ENCODE results near the gene CCDC88B. TPM values are rescaled to one million over a fixed set of nuclear protein-coding genes. Genes with fewer than 3 reads are reported as not detected.

The CCDC88B gene
- total and polyA plus RNA-seq, 2 experiments from 2014 or later = 4.9 to 10.0 TPM

- Histone ChIP-seq H3K9me3 (ENCODE audit: low read depth) (no peaks in the 10 kb centered on the region), H3K79me2 (peaks cover 13% of the 10 kb centered on the region), H3K4me1 (ENCODE audit: insufficient read depth) (peaks cover 25% of the 10 kb centered on the region), H3K36me3 (replicated peaks; ENCODE audit: insufficient read depth, low read depth) (no peaks in the 10 kb centered on the region), H3K4me2 (no peak overlapping the region), H4K20me1 (ENCODE audit: insufficient read depth, poor library complexity, severe bottlenecking) (no peaks in the 10 kb centered on the region), H2AFZ (no peak overlapping the region), H3K4me3 (no peak overlapping the region), H3K27ac (no peak overlapping the region), H3K27me3 (no peaks in the 10 kb centered on the region), H3K9me2 (replicated peaks; ENCODE audit: insufficient read depth) (no peaks in the 10 kb centered on the region)
- TF ChIP-seq EZH2phosphoT487 (IDR thresholded peaks at IDR 0.05; ENCODE audit: low read depth, severe bottlenecking, unreplicated experiment) (no peak), EZH2 (IDR thresholded peaks at IDR 0.05; ENCODE audit: borderline replicate concordance) (no peak), CTCF (IDR thresholded peaks at IDR 0.05; ENCODE audit: poor library complexity) (no peak)
- no peak for DNase-seq (ENCODE audit: low spot score)
- 95% methylated on average over 7 of the region's 18 CpGs for WGBS (ENCODE audit: low lambda C conversion rate, missing lambda C conversion rate)
Observed at GRCh38 chr11:64361659-64362058, 21.7 kb downstream of the CCDC88B start.

DNA sequence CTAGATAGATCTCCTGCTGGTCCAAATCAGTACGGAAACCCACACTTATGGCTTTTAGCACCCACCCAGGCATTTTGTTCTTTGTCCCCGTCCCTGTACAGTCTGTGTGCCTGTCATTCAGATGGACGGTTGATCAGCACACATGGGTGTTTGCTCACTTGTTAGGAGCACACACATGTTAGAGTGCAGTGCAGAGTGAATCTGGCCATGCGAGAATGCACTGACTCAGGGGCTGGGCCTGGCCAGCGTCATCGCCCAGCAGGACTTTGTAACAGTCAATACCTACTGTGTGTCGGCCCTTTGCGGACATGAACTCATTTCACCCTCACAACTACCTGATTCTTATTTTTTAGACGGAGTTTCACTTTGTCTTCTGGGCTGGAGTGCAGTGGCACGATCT is 22.3 kb downstream of the CCDC88B start:
- no peak overlapping the region for H2AFZ ChIP-seq
- peaks cover 13% of the 10 kb centered on the region for H3K79me2 ChIP-seq
- no peaks in the 10 kb centered on the region for H3K27me3 ChIP-seq
- WGBS (ENCODE audit: low lambda C conversion rate, missing lambda C conversion rate) = 94% methylated on average over 10 of the region's 10 CpGs
- H3K9me2 ChIP-seq (replicated peaks; ENCODE audit: insufficient read depth) = no peaks in the 10 kb centered on the region
- H3K9me3 ChIP-seq (ENCODE audit: low read depth) = no peaks in the 10 kb centered on the region
- TF ChIP-seq CTCF (IDR thresholded peaks at IDR 0.05; ENCODE audit: poor library complexity) (no peak), EZH2phosphoT487 (IDR thresholded peaks at IDR 0.05; ENCODE audit: low read depth, severe bottlenecking, unreplicated experiment) (no peak), EZH2 (IDR thresholded peaks at IDR 0.05; ENCODE audit: borderline replicate concordance) (no peak)
- H4K20me1 ChIP-seq (ENCODE audit: insufficient read depth, poor library complexity, severe bottlenecking) = no peaks in the 10 kb centered on the region
- no peak overlapping the region for H3K4me3 ChIP-seq
- H3K4me1 ChIP-seq (ENCODE audit: insufficient read depth) = peaks cover 18% of the 10 kb centered on the region
- DNase-seq (ENCODE audit: low spot score) = no peak
- no peak overlapping the region for H3K27ac ChIP-seq
- H3K4me2 ChIP-seq = no peak overlapping the region
- H3K36me3 ChIP-seq (replicated peaks; ENCODE audit: insufficient read depth, low read depth) = no peaks in the 10 kb centered on the region

DNA sequence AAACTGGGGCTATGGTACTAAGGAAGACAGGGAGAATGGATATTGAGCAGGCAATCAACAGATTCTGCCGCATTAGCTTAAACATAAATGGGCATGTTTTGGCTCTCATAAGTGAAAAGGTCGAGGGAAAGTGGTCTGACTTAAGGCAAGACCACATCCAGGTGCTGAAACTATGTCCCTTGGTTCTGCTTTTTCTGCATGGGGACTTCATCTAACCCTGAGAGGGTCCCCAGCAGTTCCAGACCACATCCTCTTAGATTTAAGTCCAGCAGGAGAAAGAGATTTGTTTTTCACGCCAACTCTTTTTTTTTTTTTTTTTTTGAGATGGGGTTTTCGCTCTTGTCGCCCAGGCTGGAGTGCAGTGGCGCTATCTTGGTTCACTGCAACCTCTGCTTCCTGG is 24.4 kb downstream of the CCDC88B start:
- no peaks in the 10 kb centered on the region for H3K36me3 ChIP-seq (replicated peaks; ENCODE audit: insufficient read depth, low read depth)
- H4K20me1 ChIP-seq (ENCODE audit: insufficient read depth, poor library complexity, severe bottlenecking) = no peaks in the 10 kb centered on the region
- no peak overlapping the region for H2AFZ ChIP-seq
- no peaks in the 10 kb centered on the region for H3K27me3 ChIP-seq
- 96% methylated on average over 6 of the region's 6 CpGs for WGBS (ENCODE audit: low lambda C conversion rate, missing lambda C conversion rate)
- no peaks in the 10 kb centered on the region for H3K9me3 ChIP-seq (ENCODE audit: low read depth)
- H3K4me1 ChIP-seq (ENCODE audit: insufficient read depth) = peaks cover 4% of the 10 kb centered on the region
- no peak overlapping the region for H3K27ac ChIP-seq
- H3K4me2 ChIP-seq = no peak overlapping the region
- H3K79me2 ChIP-seq = peaks cover 5% of the 10 kb centered on the region
- DNase-seq (ENCODE audit: low spot score) = no peak
- H3K9me2 ChIP-seq (replicated peaks; ENCODE audit: insufficient read depth) = no peaks in the 10 kb centered on the region
- no peak for TF ChIP-seq EZH2 (IDR thresholded peaks at IDR 0.05; ENCODE audit: borderline replicate concordance)
- no peak for TF ChIP-seq EZH2phosphoT487 (IDR thresholded peaks at IDR 0.05; ENCODE audit: low read depth, severe bottlenecking, unreplicated experiment)
- TF ChIP-seq CTCF (IDR thresholded peaks at IDR 0.05; ENCODE audit: poor library complexity) = no peak
- no peak overlapping the region for H3K4me3 ChIP-seq

- H3K4me2 ChIP-seq = no peak overlapping the region
- H3K27me3 ChIP-seq = no peaks in the 10 kb centered on the region
- H3K4me3 ChIP-seq = no peak overlapping the region
- peaks cover under 1% of the 10 kb centered on the region for H3K79me2 ChIP-seq
- peaks cover under 1% of the 10 kb centered on the region for H3K4me1 ChIP-seq (ENCODE audit: insufficient read depth)
- no peaks in the 10 kb centered on the region for H4K20me1 ChIP-seq (ENCODE audit: insufficient read depth, poor library complexity, severe bottlenecking)
- no peaks in the 10 kb centered on the region for H3K9me3 ChIP-seq (ENCODE audit: low read depth)
- 93% methylated on average over 4 of the region's 4 CpGs for WGBS (ENCODE audit: low lambda C conversion rate, missing lambda C conversion rate)
- H3K9me2 ChIP-seq (replicated peaks; ENCODE audit: insufficient read depth) = no peaks in the 10 kb centered on the region
- TF ChIP-seq EZH2 (IDR thresholded peaks at IDR 0.05; ENCODE audit: borderline replicate concordance) (no peak), EZH2phosphoT487 (IDR thresholded peaks at IDR 0.05; ENCODE audit: low read depth, severe bottlenecking, unreplicated experiment) (no peak), CTCF (IDR thresholded peaks at IDR 0.05; ENCODE audit: poor library complexity) (no peak)
- no peak overlapping the region for H2AFZ ChIP-seq
- no peak for DNase-seq (ENCODE audit: low spot score)
- H3K36me3 ChIP-seq (replicated peaks; ENCODE audit: insufficient read depth, low read depth) = no peaks in the 10 kb centered on the region
- H3K27ac ChIP-seq = no peak overlapping the region
Observed at GRCh38 chr11:64364911-64365310, 24.9 kb downstream of the CCDC88B start.
